Activated T-cell treated with anti-CD3 and anti-CD28 coated beads, Interleukin-2, amount 50 U/mL, for 72 hours (primary cell): Measurements from ENCODE around the gene NR3C1. TPM values are rescaled to one million over a fixed set of nuclear protein-coding genes. Genes with fewer than 3 reads are reported as not detected.

Experiments
- ATAC-seq, 2 donors: fragments of 150-1000 bp; cut with Tn5 transposase; replicated peaks in 1 of 2; 2 replicates each; pipeline ENCODE4 v1.10.0; 2021; ENCODE audit warnings: moderate library complexity in 2 of 2, mild to moderate bottlenecking in 1 of 2
- DNase-seq, 2 donors: peaks; one replicate each; pipeline ENCODE4 v3.0.0; 2021 to 2022; ENCODE audit warnings: mixed read lengths in 1 of 2
- H3K27ac Mint-ChIP-seq: one replicate; pipeline ENCODE4 v1.8.0; 2022; ENCODE audit warnings: mild to moderate bottlenecking, moderate library complexity, mixed read lengths
- H3K27me3 Mint-ChIP-seq: one replicate; pipeline ENCODE4 v1.8.0; 2022; ENCODE audit warnings: low read depth, mixed read lengths
- H3K36me3 Mint-ChIP-seq, 2 donors: one replicate each; pipeline ENCODE4 v1.8.0; 2022; ENCODE audit warnings: mixed read lengths in 2 of 2, mild to moderate bottlenecking in 1 of 2; ENCODE audit not compliant: insufficient read depth in 2 of 2
- H3K4me1 Mint-ChIP-seq: one replicate; pipeline ENCODE4 v1.8.0; 2022; ENCODE audit warnings: low read depth, mixed read lengths
- H3K4me3 Mint-ChIP-seq, 2 donors: one replicate each; pipeline ENCODE4 v1.8.0; 2022; ENCODE audit warnings: mild to moderate bottlenecking in 2 of 2, mixed read lengths in 2 of 2, moderate library complexity in 2 of 2
- H3K9me3 Mint-ChIP-seq, 2 donors: one replicate each; pipeline ENCODE4 v1.8.0; 2022; ENCODE audit warnings: mixed read lengths in 2 of 2
- total RNA-seq, 2 donors: library from RNA; stranded (reverse); gene quantifications; one replicate each; pipeline ENCODE4 v1.2.3, GENCODE V29; 2022

NR3C1 gene
- total RNA-seq, 2 donors from 2014 or later: 93.5 to 104 TPM

- H3K27me3 Mint-ChIP-seq: no peaks in the 10 kb centered on the region
- DNase-seq: peak; percentile 28 to 42
- peaks cover 23 to 40% of the 10 kb centered on the region in 2 donors for H3K36me3 Mint-ChIP-seq
- H3K4me3 Mint-ChIP-seq: peak overlapping the region; percentile 13 to 34
- peak overlapping the region; percentile 21 for H3K27ac Mint-ChIP-seq
- peaks cover 11 to 15% of the 10 kb centered on the region in 2 donors for H3K9me3 Mint-ChIP-seq
- peak; percentile 95 to 96 for ATAC-seq
- H3K4me1 Mint-ChIP-seq: peaks cover 70% of the 10 kb centered on the region
These were observed 16.8 kb downstream of the NR3C1 start for GRCh38 chr5:143386725-143387124.

- no peaks in the 10 kb centered on the region for H3K27me3 Mint-ChIP-seq
- ATAC-seq (no peak), DNase-seq (no peak)
- H3K27ac Mint-ChIP-seq: no peak overlapping the region
- peaks cover 23 to 44% of the 10 kb centered on the region in 2 donors for H3K36me3 Mint-ChIP-seq
- H3K9me3 Mint-ChIP-seq: peaks cover 11 to 15% of the 10 kb centered on the region in 2 donors
- H3K4me3 Mint-ChIP-seq: no peak overlapping the region
- H3K4me1 Mint-ChIP-seq: peaks cover 81% of the 10 kb centered on the region
These were observed 18.4 kb downstream of the NR3C1 start for GRCh38 chr5:143384865-143385657.

GRCh38 chr5:143383988-143384387, 19.5 kb downstream of the NR3C1 start:
- peaks cover 23 to 42% of the 10 kb centered on the region in 2 donors for H3K36me3 Mint-ChIP-seq
- H3K4me1 Mint-ChIP-seq: peaks cover 82% of the 10 kb centered on the region
- ATAC-seq: no peak
- DNase-seq: no peak
- H3K27me3 Mint-ChIP-seq: no peaks in the 10 kb centered on the region
- no peak overlapping the region for H3K4me3 Mint-ChIP-seq
- H3K9me3 Mint-ChIP-seq: peaks cover 11 to 15% of the 10 kb centered on the region in 2 donors
- H3K27ac Mint-ChIP-seq: no peak overlapping the region

GRCh38 chr5:143379606-143380005, 23.9 kb downstream of the NR3C1 start:
- H3K36me3 Mint-ChIP-seq: peaks cover 5 to 16% of the 10 kb centered on the region in 2 donors
- no peak overlapping the region for H3K4me3 Mint-ChIP-seq
- DNase-seq (no peak), ATAC-seq (no peak)
- peaks cover 73% of the 10 kb centered on the region for H3K4me1 Mint-ChIP-seq
- peak overlapping the region; percentile 67 for H3K27ac Mint-ChIP-seq
- H3K9me3 Mint-ChIP-seq: peaks cover 0 to 1% of the 10 kb centered on the region in 2 donors
- no peaks in the 10 kb centered on the region for H3K27me3 Mint-ChIP-seq

- H3K4me3 Mint-ChIP-seq: no peak overlapping the region
- ATAC-seq (no peak), DNase-seq (no peak)
These were observed 26.3 kb downstream of the NR3C1 start for GRCh38 chr5:143376911-143377813.

GRCh38 chr5:143376195-143376779, 27.2 kb downstream of the NR3C1 start:
- ATAC-seq (no peak), DNase-seq (no peak)
- Mint-ChIP-seq H3K36me3 (peaks cover 0 to 1% of the 10 kb centered on the region in 2 donors), H3K4me1 (peaks cover 61% of the 10 kb centered on the region), H3K27me3 (no peaks in the 10 kb centered on the region), H3K4me3 (no peak overlapping the region), H3K27ac (no peak overlapping the region), H3K9me3 (no peaks in the 10 kb centered on the region)

More at GRCh38 chr5:143376911-143377813, 26.3 kb downstream of the NR3C1 start:
- H3K9me3 Mint-ChIP-seq: no peaks in the 10 kb centered on the region
- peaks cover 69% of the 10 kb centered on the region for H3K4me1 Mint-ChIP-seq
- H3K36me3 Mint-ChIP-seq: peaks cover 0 to 6% of the 10 kb centered on the region in 2 donors
- no peak overlapping the region for H3K27ac Mint-ChIP-seq
- H3K27me3 Mint-ChIP-seq: no peaks in the 10 kb centered on the region

GRCh38 chr5:143374496-143375217, 28.8 kb downstream of the NR3C1 start:
- no peaks in the 10 kb centered on the region for H3K36me3 Mint-ChIP-seq
- peaks cover 44% of the 10 kb centered on the region for H3K4me1 Mint-ChIP-seq

GRCh38 chr5:143373076-143373475, 30.4 kb downstream of the NR3C1 start:
- H3K4me3 Mint-ChIP-seq: no peak overlapping the region
- DNase-seq (no peak), ATAC-seq (no peak)
- H3K27me3 Mint-ChIP-seq: no peaks in the 10 kb centered on the region
- peaks cover 35% of the 10 kb centered on the region for H3K4me1 Mint-ChIP-seq
- peaks cover 0 to 2% of the 10 kb centered on the region in 2 donors for H3K36me3 Mint-ChIP-seq
- H3K27ac Mint-ChIP-seq: no peak overlapping the region
- H3K9me3 Mint-ChIP-seq: no peaks in the 10 kb centered on the region

More at GRCh38 chr5:143374496-143375217, 28.8 kb downstream of the NR3C1 start:
- no peak overlapping the region for H3K27ac Mint-ChIP-seq
- ATAC-seq (peak; percentile 85 to 92), DNase-seq (peak; percentile 19 to 26)
- no peaks in the 10 kb centered on the region for H3K9me3 Mint-ChIP-seq
- no peak overlapping the region for H3K4me3 Mint-ChIP-seq
- no peaks in the 10 kb centered on the region for H3K27me3 Mint-ChIP-seq

GRCh38 chr5:143372187-143372829, 31.2 kb downstream of the NR3C1 start:
- Mint-ChIP-seq H3K27ac (no peak overlapping the region), H3K4me3 (no peak overlapping the region), H3K4me1 (peaks cover 28% of the 10 kb centered on the region), H3K9me3 (no peaks in the 10 kb centered on the region), H3K36me3 (peaks cover 0 to 2% of the 10 kb centered on the region in 2 donors), H3K27me3 (no peaks in the 10 kb centered on the region)
- no peak for ATAC-seq
- DNase-seq: no peak

- H3K9me3 Mint-ChIP-seq: peaks cover 3 to 4% of the 10 kb centered on the region in 2 donors
- peaks cover 33% of the 10 kb centered on the region for H3K4me1 Mint-ChIP-seq
- ATAC-seq (no peak), DNase-seq (no peak)
- no peak overlapping the region for H3K4me3 Mint-ChIP-seq
- no peak overlapping the region for H3K27ac Mint-ChIP-seq
- no peaks in the 10 kb centered on the region for H3K27me3 Mint-ChIP-seq
- peaks cover 4 to 8% of the 10 kb centered on the region in 2 donors for H3K36me3 Mint-ChIP-seq
These were observed 33.0 kb downstream of the NR3C1 start for GRCh38 chr5:143370440-143370839.

- DNase-seq (no peak), ATAC-seq (no peak)
- H3K27me3 Mint-ChIP-seq: no peaks in the 10 kb centered on the region
- peaks cover 61% of the 10 kb centered on the region for H3K4me1 Mint-ChIP-seq
- no peak overlapping the region for H3K4me3 Mint-ChIP-seq
- H3K27ac Mint-ChIP-seq: no peak overlapping the region
- H3K9me3 Mint-ChIP-seq: peaks cover 5 to 9% of the 10 kb centered on the region in 2 donors
- H3K36me3 Mint-ChIP-seq: peaks cover 11 to 29% of the 10 kb centered on the region in 2 donors
These were observed 39.4 kb downstream of the NR3C1 start for GRCh38 chr5:143364061-143364460.

- H3K36me3 Mint-ChIP-seq: peaks cover 11 to 27% of the 10 kb centered on the region in 2 donors
- peaks cover 5 to 9% of the 10 kb centered on the region in 2 donors for H3K9me3 Mint-ChIP-seq
- ATAC-seq (no peak), DNase-seq (no peak)
- peaks cover 72% of the 10 kb centered on the region for H3K4me1 Mint-ChIP-seq
- H3K4me3 Mint-ChIP-seq: no peak overlapping the region
- H3K27ac Mint-ChIP-seq: peak overlapping the region; percentile 17
- no peaks in the 10 kb centered on the region for H3K27me3 Mint-ChIP-seq
These were observed 40.7 kb downstream of the NR3C1 start for GRCh38 chr5:143362664-143363227.
